T-cell (primary cell): Measurements from ENCODE around the gene RASL10B. TPM values are rescaled to one million over a fixed set of nuclear protein-coding genes. Genes with fewer than 3 reads are reported as not detected.

Source experiments
- ATAC-seq, 4 experiments: fragments of 200-7000 bp in 3 of 4; fragments of 150-1000 bp in 1 of 4; cut with Tn5 transposase; replicated peaks in 1 of 4; 1 replicate in 3 of 4; 2 replicates in 1 of 4; pipeline ENCODE4 v1.10.0; 2021; ENCODE audit warnings: moderate library complexity in 3 of 4, mild to moderate bottlenecking in 2 of 4, moderate number of reproducible peaks in 1 of 4
- CTCF ChIA-PET, 2 donors: fragments of 300-600 bp; sonication (Branson Sonifier 250); formaldehyde crosslinking; loops; one replicate each; lab custom pipeline; 2022; ENCODE audit warnings: antibody characterized with exemption in 2 of 2; lab: Charles Lee
- POLR2A ChIA-PET, 2 donors: fragments of 300-600 bp; sonication (Branson Sonifier 250); formaldehyde crosslinking; loops; one replicate each; lab custom pipeline; 2022; ENCODE audit warnings: antibody characterized with exemption in 2 of 2; lab: Charles Lee
- DNase-seq, 35 experiments: peaks; one replicate each; pipeline versions ENCODE4 v3.0.0 to v3.0.0-alpha.2; 2013 to 2023
- H3K27ac ChIP-seq: one replicate; pipeline ENCODE4 v1.5.1; 2013; ENCODE audit warnings: low read length
- H3K27me3 ChIP-seq, 2 experiments: replicated peaks in 1 of 2; 1 replicate in 1 of 2; 2 replicates in 1 of 2; pipeline versions ENCODE4 v1.6.1 to v1.7.0; 2013; ENCODE audit warnings: low read length in 1 of 2, mixed read lengths in 1 of 2; ENCODE audit not compliant: control insufficient read depth in 2 of 2, insufficient read depth in 2 of 2; ENCODE audit errors: extremely low read depth in 1 of 2
- H3K36me3 ChIP-seq, 2 donors: 1 replicate in 1 of 2; 2 replicates in 1 of 2; pipeline versions ENCODE4 v1.6.1 to v1.7.0; 2013; ENCODE audit warnings: low read length in 1 of 2; ENCODE audit not compliant: control insufficient read depth in 2 of 2, insufficient read depth in 1 of 2; ENCODE audit errors: extremely low read depth in 1 of 2
- H3K4me1 ChIP-seq, 2 experiments: 1 replicate in 1 of 2; 2 replicates in 1 of 2; pipeline versions ENCODE4 v1.6.1 to v1.7.0; 2013; ENCODE audit warnings: low read length in 2 of 2, mixed read lengths in 1 of 2; ENCODE audit not compliant: insufficient read depth in 2 of 2, control insufficient read depth in 1 of 2; ENCODE audit errors: extremely low read depth in 1 of 2
- H3K4me3 ChIP-seq, 2 donors: 1 replicate in 1 of 2; 2 replicates in 1 of 2; pipeline versions ENCODE4 v1.5.1 to v1.7.0; 2013; ENCODE audit warnings: mild to moderate bottlenecking in 2 of 2, low read length in 1 of 2, moderate library complexity in 1 of 2; ENCODE audit not compliant: control insufficient read depth in 1 of 2; ENCODE audit errors: extremely low read depth in 1 of 2
- H3K9me3 ChIP-seq: 2 replicates; pipeline ENCODE4 v1.7.0; 2013
- H3K27ac Mint-ChIP-seq, 2 donors: one replicate each; pipeline ENCODE4 v1.8.0; 2020 to 2021; ENCODE audit warnings: mild to moderate bottlenecking in 2 of 2, mixed read lengths in 2 of 2
- H3K27me3 Mint-ChIP-seq, 2 donors: one replicate each; pipeline ENCODE4 v1.8.0; 2021 to 2022; ENCODE audit warnings: mixed read lengths in 2 of 2
- H3K36me3 Mint-ChIP-seq: one replicate; pipeline ENCODE4 v1.8.0; 2021; ENCODE audit warnings: mixed read lengths
- H3K4me1 Mint-ChIP-seq, 3 donors: one replicate each; pipeline ENCODE4 v1.8.0; 2020 to 2022; ENCODE audit warnings: mixed read lengths in 3 of 3, mild to moderate bottlenecking in 1 of 3
- H3K4me3 Mint-ChIP-seq, 3 donors: one replicate each; pipeline ENCODE4 v1.8.0; 2020 to 2022; ENCODE audit warnings: mild to moderate bottlenecking in 3 of 3, mixed read lengths in 3 of 3, moderate library complexity in 3 of 3
- H3K9me3 Mint-ChIP-seq, 3 donors: one replicate each; pipeline ENCODE4 v1.8.0; 2020 to 2022; ENCODE audit warnings: mixed read lengths in 3 of 3
- WGBS: methylation state at CpG from one replicate; pipeline ENCODE4 v1.1.5; 2013; ENCODE audit warnings: missing lambda C conversion rate; ENCODE audit not compliant: insufficient coverage; 5-methylcytosine and 5-hydroxymethylcytosine counted together
- total RNA-seq, 35 experiments: library from RNA in 6 of 35; stranded (reverse) in 6 of 35; fragments of 120-200 nt in 1 of 35; gene quantifications; one replicate each; pipeline versions ENCODE4 v1.2.1 to v1.2.4 and lab custom pipeline; 2013 to 2026

RASL10B gene
- total RNA-seq, 5 donors from 2014 or later (not counting 1 experiment from before 2014, with no cell fraction given) = 0.38 to 0.56 (median 0.39) TPM

DNA sequence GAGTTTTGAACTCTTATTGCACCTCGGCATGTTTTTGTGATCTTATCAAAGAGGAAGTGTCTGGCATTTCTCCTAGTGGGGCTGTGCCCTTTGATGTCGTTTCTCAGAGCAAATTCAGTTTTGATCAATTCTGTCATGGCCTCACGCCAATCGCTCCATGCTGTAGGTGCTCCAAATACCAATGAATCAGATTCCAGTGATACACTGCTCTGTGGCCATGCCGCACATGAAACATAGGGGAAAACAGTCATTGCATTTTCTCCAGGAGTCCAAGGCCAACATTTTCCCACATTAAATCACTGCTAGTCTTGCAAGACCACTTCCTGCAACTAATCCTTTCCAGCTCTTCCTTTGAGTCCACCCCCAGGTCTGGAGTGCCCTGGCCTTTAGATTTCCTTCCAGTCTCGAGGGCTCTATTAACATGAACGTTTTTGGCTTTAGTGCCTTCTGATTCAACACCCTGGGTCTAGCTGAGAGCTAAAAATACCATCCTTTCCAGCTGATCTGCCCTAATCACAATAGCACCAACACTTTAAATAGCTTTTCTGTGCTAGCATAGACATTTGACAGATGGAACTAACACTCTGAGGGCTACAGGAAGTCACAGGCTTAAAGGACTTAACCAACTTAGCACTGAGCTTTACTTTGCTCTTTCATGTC lies 18.2 kb upstream of the RASL10B start:
- Histone ChIP-seq H3K27ac (no peak overlapping the region), H3K27me3 (no peaks in the 10 kb centered on the region), H3K36me3 (peaks cover 0 to 78% of the 10 kb centered on the region in 2 donors), H3K4me1 (peaks cover 12 to 31% of the 10 kb centered on the region in 2 experiments), H3K9me3 (no peaks in the 10 kb centered on the region), H3K4me3 (no peak overlapping the region)
- CTCF ChIA-PET = interaction anchor here in 1 of 2 donors (1.0 kb wide), 1 partner anchor 10 kb away, joined by 4 read pairs; no protein-coding TSS in a partner anchor
- WGBS = 37% methylated on average over 7 of the region's 7 CpGs
- H3K9me3 Mint-ChIP-seq = no peaks in the 10 kb centered on the region
- peaks cover 38% of the 10 kb centered on the region for H3K36me3 Mint-ChIP-seq
- no peaks in the 10 kb centered on the region for H3K27me3 Mint-ChIP-seq
- H3K4me1 Mint-ChIP-seq = peaks cover 11 to 26% (median 23%) of the 10 kb centered on the region in 3 donors
- peak in 3 of 4 experiments; percentile 26 to 51 (median 49) for ATAC-seq
- no peak overlapping the region for H3K4me3 Mint-ChIP-seq
- peak overlapping the region in 1 of 2 donors; percentile 9 for H3K27ac Mint-ChIP-seq
- POLR2A ChIA-PET = no interaction called here
- DNase-seq = no peak

DNA sequence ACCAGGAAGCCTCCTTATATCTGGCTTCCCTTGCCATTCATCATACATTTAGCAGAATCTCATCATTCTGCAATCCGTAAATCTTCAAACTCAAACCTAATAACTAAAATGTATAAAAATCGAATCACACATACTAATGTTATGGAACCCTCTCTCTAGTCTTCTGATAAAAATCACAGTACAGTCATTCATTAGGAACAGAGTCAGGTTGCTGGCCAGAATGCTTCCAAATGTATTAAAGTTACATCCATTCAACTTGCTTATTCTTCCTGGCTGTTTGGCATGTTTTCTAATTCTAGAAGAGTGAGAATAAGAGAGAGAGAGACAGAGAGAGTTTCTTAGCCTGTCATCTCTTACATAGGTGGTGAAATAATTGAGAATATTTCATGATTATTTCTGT lies 16.5 kb upstream of the RASL10B start:
- Mint-ChIP-seq H3K9me3 (no peaks in the 10 kb centered on the region), H3K4me3 (no peak overlapping the region), H3K4me1 (peaks cover 0 to 13% (median 12%) of the 10 kb centered on the region in 3 donors), H3K27me3 (no peaks in the 10 kb centered on the region), H3K36me3 (peaks cover 36% of the 10 kb centered on the region), H3K27ac (no peak overlapping the region)
- peaks cover 0 to 77% of the 10 kb centered on the region in 2 donors for H3K36me3 ChIP-seq
- H3K27me3 ChIP-seq = no peaks in the 10 kb centered on the region
- ATAC-seq (no peak), DNase-seq (no peak)
- H3K9me3 ChIP-seq = no peaks in the 10 kb centered on the region
- no peak overlapping the region for H3K27ac ChIP-seq
- ChIA-PET CTCF (no interaction called here), POLR2A (no interaction called here)
- 100% methylated on average over 1 of the region's 2 CpGs for WGBS
- H3K4me3 ChIP-seq = no peak overlapping the region
- peaks cover 12 to 19% of the 10 kb centered on the region in 2 experiments for H3K4me1 ChIP-seq

- Histone ChIP-seq H3K9me3 (no peaks in the 10 kb centered on the region), H3K4me1 (peaks cover 12 to 19% of the 10 kb centered on the region in 2 experiments), H3K27ac (no peak overlapping the region), H3K4me3 (no peak overlapping the region), H3K27me3 (no peaks in the 10 kb centered on the region), H3K36me3 (peaks cover 0 to 75% of the 10 kb centered on the region in 2 donors)
- ChIA-PET CTCF (no interaction called here), POLR2A (interaction anchor here in 1 of 2 donors (0.5 to 0.6 kb wide), 2 partner anchors 10 to 112 kb away, joined by 3 to 5 read pairs; no protein-coding TSS in a partner anchor)
- Mint-ChIP-seq H3K4me1 (peaks cover 0 to 11% (median 10%) of the 10 kb centered on the region in 3 donors), H3K36me3 (peaks cover 33% of the 10 kb centered on the region), H3K27ac (no peak overlapping the region), H3K27me3 (no peaks in the 10 kb centered on the region), H3K9me3 (no peaks in the 10 kb centered on the region), H3K4me3 (no peak overlapping the region)
- no peak for DNase-seq
- ATAC-seq = no peak
Observed at GRCh38 chr17:35715416-35715815, 16.0 kb upstream of the RASL10B start.

DNA sequence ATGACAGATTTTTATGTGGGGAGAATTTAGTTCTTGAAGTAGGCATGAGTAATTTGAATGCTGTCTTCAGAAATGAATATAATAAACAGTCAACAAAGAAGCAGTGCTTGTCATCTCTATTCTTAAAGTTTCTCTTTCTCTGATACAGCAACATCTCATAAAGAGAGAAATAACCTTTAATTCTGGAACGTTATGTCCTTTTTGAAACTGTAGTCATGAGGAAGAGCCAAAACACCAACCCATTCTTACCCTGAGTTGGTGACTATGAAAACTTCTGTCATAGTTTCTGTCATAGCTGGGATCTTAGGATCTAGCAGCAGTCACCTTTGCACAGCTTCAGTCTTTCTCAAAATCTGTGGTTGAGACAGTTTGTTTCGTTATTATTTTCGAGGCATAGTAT lies 15.3 kb upstream of the RASL10B start:
- no peak for ATAC-seq
- POLR2A ChIA-PET = interaction anchor here in 1 of 2 donors (0.5 kb wide), 1 partner anchor 111 kb away, joined by 5 read pairs; no protein-coding TSS in a partner anchor
- peaks cover 0 to 71% of the 10 kb centered on the region in 2 donors for H3K36me3 ChIP-seq

DNA sequence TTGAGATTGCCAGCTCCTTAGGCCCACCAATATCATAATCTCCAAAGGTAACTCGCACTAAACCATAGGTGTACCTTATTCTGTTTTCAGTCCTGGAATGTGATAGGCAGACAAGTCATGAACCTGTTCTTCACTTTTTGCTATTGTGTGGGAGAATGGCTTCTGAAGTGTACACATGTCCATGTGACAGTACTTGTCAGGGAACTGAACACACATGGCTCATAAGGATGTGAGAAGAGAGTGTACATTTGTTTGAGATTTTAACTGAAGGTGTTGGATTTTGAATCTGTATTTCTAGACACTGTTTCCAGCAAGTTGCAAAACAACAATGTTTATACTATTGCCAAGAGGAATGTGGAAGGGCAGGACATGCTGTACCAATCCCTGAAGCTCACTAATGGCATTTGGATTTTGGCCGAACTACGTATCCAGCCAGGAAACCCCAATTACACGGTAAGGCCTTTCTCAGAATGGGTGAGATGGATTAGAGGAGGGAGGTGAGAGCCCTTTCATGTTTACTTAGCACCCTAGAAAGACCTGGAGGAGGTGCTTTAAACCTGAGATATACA lies 14.5 kb upstream of the RASL10B start:
- H3K27ac ChIP-seq = no peak overlapping the region
- Mint-ChIP-seq H3K4me3 (no peak overlapping the region), H3K9me3 (no peaks in the 10 kb centered on the region), H3K36me3 (peaks cover 38% of the 10 kb centered on the region), H3K27ac (no peak overlapping the region), H3K27me3 (no peaks in the 10 kb centered on the region), H3K4me1 (peaks cover 0 to 3% (median 3%) of the 10 kb centered on the region in 3 donors)
- CTCF ChIA-PET = no interaction called here
- H3K9me3 ChIP-seq = no peaks in the 10 kb centered on the region
- POLR2A ChIA-PET = no interaction called here
- DNase-seq (no peak), ATAC-seq (no peak)
- no CpG with 5 or more reads among the region's 4 CpGs for WGBS
- peaks cover 11 to 17% of the 10 kb centered on the region in 2 experiments for H3K4me1 ChIP-seq
- peaks cover 3 to 66% of the 10 kb centered on the region in 2 donors for H3K36me3 ChIP-seq
- H3K27me3 ChIP-seq = no peaks in the 10 kb centered on the region
- H3K4me3 ChIP-seq = no peak overlapping the region

More for the DNA sequence above, 15.3 kb upstream of the RASL10B start:
- Mint-ChIP-seq H3K9me3 (no peaks in the 10 kb centered on the region), H3K4me3 (no peak overlapping the region), H3K4me1 (peaks cover 0 to 7% (median 6%) of the 10 kb centered on the region in 3 donors), H3K36me3 (peaks cover 35% of the 10 kb centered on the region), H3K27ac (no peak overlapping the region), H3K27me3 (no peaks in the 10 kb centered on the region)
- no peaks in the 10 kb centered on the region for H3K9me3 ChIP-seq
- H3K27me3 ChIP-seq = no peaks in the 10 kb centered on the region
- CTCF ChIA-PET = interaction anchor here in 1 of 2 donors (0.6 kb wide), 1 partner anchor 1292 kb away, joined by 6 read pairs; no protein-coding TSS in a partner anchor
- no CpG with 5 or more reads among the region's 3 CpGs for WGBS
- H3K4me1 ChIP-seq = peaks cover 12 to 19% of the 10 kb centered on the region in 2 experiments
- H3K4me3 ChIP-seq = no peak overlapping the region
- no peak overlapping the region for H3K27ac ChIP-seq
- no peak for DNase-seq

- H3K36me3 Mint-ChIP-seq = peaks cover 38% of the 10 kb centered on the region
- H3K9me3 Mint-ChIP-seq = no peaks in the 10 kb centered on the region
- H3K27ac Mint-ChIP-seq = no peak overlapping the region
Observed at GRCh38 chr17:35717475-35717874, 14.0 kb upstream of the RASL10B start.

More at GRCh38 chr17:35717475-35717874, 14.0 kb upstream of the RASL10B start:
- DNase-seq (no peak), ATAC-seq (no peak)
- H3K9me3 ChIP-seq = no peaks in the 10 kb centered on the region
- peaks cover 5 to 68% of the 10 kb centered on the region in 2 donors for H3K36me3 ChIP-seq
- H3K27me3 Mint-ChIP-seq = no peaks in the 10 kb centered on the region
- H3K27ac ChIP-seq = no peak overlapping the region
- no peaks in the 10 kb centered on the region for H3K27me3 ChIP-seq
- POLR2A ChIA-PET = interaction anchor here in 1 of 2 donors (0.5 kb wide), 1 partner anchor 57 kb away, joined by 6 read pairs; no protein-coding TSS in a partner anchor
- CTCF ChIA-PET = no interaction called here
- H3K4me1 ChIP-seq = peaks cover 6 to 16% of the 10 kb centered on the region in 2 experiments
- no peak overlapping the region for H3K4me3 ChIP-seq
- no peak overlapping the region for H3K4me3 Mint-ChIP-seq
- H3K4me1 Mint-ChIP-seq = no peaks in the 10 kb centered on the region
- WGBS = no CpG with 5 or more reads among the region's 2 CpGs
